AG04450 (cell line): Measurements from ENCODE around the gene APMAP. TPM values are rescaled to one million over a fixed set of nuclear protein-coding genes. Genes with fewer than 3 reads are reported as not detected.

ENCODE experiments used
- CTCF ChIA-PET: fragments of 300-600, 350-600 bp; formaldehyde crosslinking; extraction: SDS; loops from one replicate; lab custom pipeline; 2022; ENCODE audit warnings: antibody characterized with exemption, inconsistent platforms; lab: Charles Lee
- POLR2A ChIA-PET: fragments of 350-600 bp; formaldehyde crosslinking; extraction: SDS; loops from one replicate; lab custom pipeline; 2021; ENCODE audit warnings: antibody characterized with exemption, inconsistent platforms; lab: Yijun Ruan, JAX
- DNase-seq: peaks from one replicate; pipeline ENCODE4 v3.0.0-alpha.2; 2011; ENCODE audit warnings: low read depth, low spot score
- H3K27ac ChIP-seq: one replicate; pipeline ENCODE4 v1.5.1; 2012; ENCODE audit warnings: low read depth, low read length, control low read depth
- H3K27me3 ChIP-seq: one replicate; pipeline ENCODE4 v1.6.0; 2012; ENCODE audit warnings: low read length; ENCODE audit not compliant: control insufficient read depth, insufficient read depth
- H3K4me3 ChIP-seq: 2 replicates; pipeline ENCODE4 v1.5.1; 2011; ENCODE audit warnings: mild to moderate bottlenecking, low read depth, low read length, control low read depth
- H3K9me3 ChIP-seq: 2 replicates; pipeline ENCODE4 v1.5.1; 2012; ENCODE audit warnings: low read length; ENCODE audit not compliant: control insufficient read depth, insufficient read depth
- CTCF ChIP-seq: IDR thresholded peaks from 2 replicates; pipeline ENCODE4 v1.5.1; 2011; ENCODE audit warnings: low read depth, low read length, control low read depth, inconsistent platforms
- polyA plus RNA-seq: library from polyadenylated mRNA; depleted of rRNA; stranded (reverse); fragments of >200 nt; gene quantifications from 2 replicates; pipeline ENCODE4 v1.2.3, GENCODE V29; 2011

The APMAP gene
- polyA plus RNA-seq, 1 experiment: 94.5 TPM

GRCh38 chr20:25017257-25017803 is 24.8 kb upstream of the APMAP start:
- Histone ChIP-seq H3K27ac (no peak overlapping the region), H3K4me3 (no peak overlapping the region), H3K27me3 (peaks cover 9% of the 10 kb centered on the region), H3K9me3 (no peaks in the 10 kb centered on the region)
- CTCF ChIA-PET: interaction anchor here (0.6 kb wide), 1 partner anchor 1218 kb away, joined by 7 read pairs; no protein-coding TSS in a partner anchor
- POLR2A ChIA-PET: no interaction called here
- TF ChIP-seq CTCF: no peak
- DNase-seq: no peak

- no peak overlapping the region for H3K27ac ChIP-seq
- peaks cover 9% of the 10 kb centered on the region for H3K27me3 ChIP-seq
- no peaks in the 10 kb centered on the region for H3K9me3 ChIP-seq
- no peak overlapping the region for H3K4me3 ChIP-seq
- TF ChIP-seq CTCF: no peak
- DNase-seq: no peak
- ChIA-PET POLR2A (no interaction called here), CTCF (no interaction called here)
Measured at GRCh38 chr20:25016471-25016870, 23.9 kb upstream of the APMAP start.

GRCh38 chr20:25015986-25016385 is 23.4 kb upstream of the APMAP start:
- no peak for DNase-seq
- POLR2A ChIA-PET: no interaction called here
- no peak for TF ChIP-seq CTCF
- Histone ChIP-seq H3K9me3 (no peaks in the 10 kb centered on the region), H3K4me3 (no peak overlapping the region), H3K27ac (no peak overlapping the region), H3K27me3 (peaks cover 7% of the 10 kb centered on the region)
- CTCF ChIA-PET: no interaction called here

GRCh38 chr20:25014816-25015215 is 22.3 kb upstream of the APMAP start:
- H3K27me3 ChIP-seq: peaks cover 10% of the 10 kb centered on the region
- no peak overlapping the region for H3K4me3 ChIP-seq
- H3K9me3 ChIP-seq: no peaks in the 10 kb centered on the region
- no peak for TF ChIP-seq CTCF
- DNase-seq: no peak
- H3K27ac ChIP-seq: no peak overlapping the region
- POLR2A ChIA-PET: no interaction called here
- CTCF ChIA-PET: no interaction called here

GRCh38 chr20:25013478-25014380 is 21.2 kb upstream of the APMAP start:
- no peak overlapping the region for H3K4me3 ChIP-seq
- no peak overlapping the region for H3K27ac ChIP-seq
- CTCF ChIA-PET: no interaction called here
- POLR2A ChIA-PET: no interaction called here
- H3K9me3 ChIP-seq: no peaks in the 10 kb centered on the region
- TF ChIP-seq CTCF: no peak
- H3K27me3 ChIP-seq: peaks cover 10% of the 10 kb centered on the region
- no peak for DNase-seq
